Urinary bladder (tissue), 4 donors: ENCODE measurements around the gene SPDYE2. TPM values are rescaled to one million over a fixed set of nuclear protein-coding genes. Genes with fewer than 3 reads are reported as not detected.
"Not testable (repeated sequence)": the region's sequence is repeated elsewhere in the genome, so short reads cannot be mapped to it uniquely, and the experiment has no call there.

Source experiments
- DNase-seq: peaks from one replicate; pipeline ENCODE4 v3.0.0-alpha.2; 2015; ENCODE audit errors: extremely low spot score
- H3K27ac ChIP-seq: one replicate; pipeline ENCODE4 v1.5.1; 2013; ENCODE audit warnings: low read depth, mild to moderate bottlenecking, moderate library complexity
- H3K36me3 ChIP-seq: one replicate; pipeline ENCODE4 v1.6.1; 2013; ENCODE audit warnings: mild to moderate bottlenecking, moderate library complexity; ENCODE audit not compliant: insufficient read depth
- H3K4me1 ChIP-seq: one replicate; pipeline ENCODE4 v1.6.1; 2013; ENCODE audit warnings: mild to moderate bottlenecking, moderate library complexity; ENCODE audit not compliant: insufficient read depth
- H3K4me3 ChIP-seq: one replicate; pipeline ENCODE4 v1.5.1; 2013; ENCODE audit warnings: low read depth, low read length
- WGBS: extraction: QIAGEN DNeasy Blood & Tissue Kit; methylation state at CpG from one replicate; pipeline ENCODE4 v1.1.7; 2013; 5-methylcytosine and 5-hydroxymethylcytosine counted together
- polyA plus RNA-seq: library from polyadenylated mRNA; stranded (reverse); fragments of 200-250 nt; gene quantifications from one replicate; pipeline ENCODE4 v1.2.3, GENCODE V29; 2013
- total RNA-seq: library from RNA; depleted of rRNA; stranded (reverse); fragments of >200 nt; gene quantifications from one replicate; pipeline ENCODE4 v1.2.3, GENCODE V29; 2014
- donor health status: healthy with polysubstance abuse.
- donor health status: healthy.

Gene SPDYE2
- total and polyA plus RNA-seq, 2 donors = 0.14 to 0.16 TPM

- H3K27ac ChIP-seq, H3K36me3 ChIP-seq, H3K4me1 ChIP-seq, H3K4me3 ChIP-seq, DNase-seq: not testable (repeated sequence)
- WGBS = 44% methylated on average over 5 of the region's 19 CpGs
Measured at GRCh38 chr7:102604431-102605145, 53.6 kb downstream of the SPDYE2 start.

GRCh38 chr7:102606848-102607247, 55.8 kb downstream of the SPDYE2 start:
- H3K4me3 ChIP-seq, DNase-seq, H3K36me3 ChIP-seq, H3K4me1 ChIP-seq, H3K27ac ChIP-seq: not testable (repeated sequence)
- no CpG with 5 or more reads among the region's 5 CpGs for WGBS

DNA sequence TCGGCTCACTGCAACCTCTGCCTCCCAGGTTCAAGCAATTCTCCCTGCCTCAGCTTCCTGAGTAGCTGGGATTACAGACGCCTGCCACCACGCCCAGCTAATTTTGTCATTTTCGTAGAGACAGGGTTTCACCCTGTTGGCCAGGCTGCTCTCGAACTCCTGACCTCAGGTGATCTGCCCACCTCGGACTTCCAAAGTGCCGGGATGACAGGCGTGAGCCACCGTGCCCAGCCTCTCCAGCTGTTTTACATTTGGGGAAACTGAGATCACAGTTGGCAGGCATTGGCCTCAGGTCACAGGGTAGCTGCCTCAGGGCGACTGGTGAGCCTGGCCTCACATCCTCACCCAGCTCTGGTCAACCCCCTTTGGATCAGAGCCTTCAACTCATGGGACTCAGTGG, 58.7 kb downstream of the SPDYE2 start:
- H3K4me3 ChIP-seq, H3K36me3 ChIP-seq, DNase-seq, H3K27ac ChIP-seq, H3K4me1 ChIP-seq: not testable (repeated sequence)
- 70% methylated on average over 5 of the region's 10 CpGs for WGBS

DNA sequence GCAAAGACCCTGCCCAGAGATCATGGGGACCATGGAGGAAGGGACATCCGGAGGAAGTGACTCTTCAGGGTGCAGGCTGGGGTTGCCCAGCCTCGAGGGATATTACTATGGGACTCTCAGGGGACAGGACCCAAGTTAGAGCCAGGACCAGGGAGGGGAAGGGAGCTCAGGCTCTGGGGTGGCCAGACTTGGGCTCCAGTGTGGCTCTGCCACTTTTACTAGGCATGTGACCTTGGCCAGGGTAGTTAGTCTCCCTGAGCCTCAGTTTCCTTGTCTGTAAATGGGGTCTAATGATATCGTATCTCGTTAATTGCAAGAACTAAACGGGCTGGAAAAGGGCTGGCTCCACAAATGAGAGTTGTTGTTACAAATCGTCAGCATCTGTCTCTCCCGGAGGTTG, 59.4 kb downstream of the SPDYE2 start:
- H3K4me1 ChIP-seq, H3K36me3 ChIP-seq, H3K27ac ChIP-seq, H3K4me3 ChIP-seq, DNase-seq: not testable (repeated sequence)
- no CpG with 5 or more reads among the region's 7 CpGs for WGBS

- WGBS = no CpG with 5 or more reads among the region's 30 CpGs
- DNase-seq, H3K4me3 ChIP-seq, H3K4me1 ChIP-seq, H3K36me3 ChIP-seq, H3K27ac ChIP-seq: not testable (repeated sequence)
Measured at GRCh38 chr7:102611013-102611674, 60.1 kb downstream of the SPDYE2 start.

- not testable (repeated sequence) for H3K36me3 ChIP-seq, H3K27ac ChIP-seq, H3K4me1 ChIP-seq, H3K4me3 ChIP-seq, DNase-seq
- WGBS = 17% methylated on average over 8 of the region's 10 CpGs
Measured at GRCh38 chr7:102611675-102612325, 60.8 kb downstream of the SPDYE2 start.

Other genes starting within 250 kb of the SPDYE2 start
- gene SPDYE6, start 194.8 kb upstream of the SPDYE2 start, total RNA-seq = not detected
- gene SPDYE6, start 194.8 kb upstream of the SPDYE2 start, polyA plus RNA-seq = not detected
- 15.2 TPM for gene PRKRIP1, start 154.9 kb upstream of the SPDYE2 start, total RNA-seq
- gene PRKRIP1, start 154.9 kb upstream of the SPDYE2 start, polyA plus RNA-seq = 23.8 TPM
- 11.5 TPM for gene ORAI2, start 117.7 kb upstream of the SPDYE2 start, total RNA-seq
- gene ORAI2, start 117.7 kb upstream of the SPDYE2 start, polyA plus RNA-seq = 13.1 TPM
- 9.7 TPM for gene ALKBH4, start 86.4 kb upstream of the SPDYE2 start, total RNA-seq
- 11.8 TPM for gene ALKBH4, start 86.4 kb upstream of the SPDYE2 start, polyA plus RNA-seq
- 8.6 TPM for gene LRWD1, start 86.2 kb upstream of the SPDYE2 start, total RNA-seq
- 17.5 TPM for gene LRWD1, start 86.2 kb upstream of the SPDYE2 start, polyA plus RNA-seq
- 12.5 TPM for gene POLR2J, start 72.3 kb upstream of the SPDYE2 start, total RNA-seq
- gene POLR2J, start 72.3 kb upstream of the SPDYE2 start, polyA plus RNA-seq = 71.3 TPM
- gene RASA4B, start 33.4 kb upstream of the SPDYE2 start, total RNA-seq = 6.1 TPM
- 19.9 TPM for gene RASA4B, start 33.4 kb upstream of the SPDYE2 start, polyA plus RNA-seq
- gene UPK3BL2, start 7.5 kb upstream of the SPDYE2 start, total RNA-seq = 15.4 TPM
- gene UPK3BL2, start 7.5 kb upstream of the SPDYE2 start, polyA plus RNA-seq = 15.5 TPM
- 46.1 TPM for gene POLR2J3, start 21.4 kb downstream of the SPDYE2 start, total RNA-seq
- 53.4 TPM for gene POLR2J3, start 21.4 kb downstream of the SPDYE2 start, polyA plus RNA-seq
- gene RASA4, start 65.5 kb downstream of the SPDYE2 start, total RNA-seq = 30.9 TPM
- gene RASA4, start 65.5 kb downstream of the SPDYE2 start, polyA plus RNA-seq = 74.3 TPM
- 135 TPM for gene UPK3BL1, start 91.6 kb downstream of the SPDYE2 start, total RNA-seq
- gene UPK3BL1, start 91.6 kb downstream of the SPDYE2 start, polyA plus RNA-seq = 49.0 TPM
- not detected for gene SPDYE2B, start 99.1 kb downstream of the SPDYE2 start, total RNA-seq
- gene SPDYE2B, start 99.1 kb downstream of the SPDYE2 start, polyA plus RNA-seq = not detected
- 7.8 TPM for gene POLR2J2, start 120.4 kb downstream of the SPDYE2 start, total RNA-seq
- gene POLR2J2, start 120.4 kb downstream of the SPDYE2 start, polyA plus RNA-seq = 0.48 TPM
- gene FAM185A, start 197.8 kb downstream of the SPDYE2 start, total RNA-seq = 17.8 TPM
- 7.5 TPM for gene FAM185A, start 197.8 kb downstream of the SPDYE2 start, polyA plus RNA-seq